ENCODE data around the gene MPDZ. TPM values are rescaled to one million over a fixed set of nuclear protein-coding genes. Genes with fewer than 3 reads are reported as not detected.

MPDZ gene
- total RNA-seq, 1 donor from 2014 or later = 56.3 TPM

DNA sequence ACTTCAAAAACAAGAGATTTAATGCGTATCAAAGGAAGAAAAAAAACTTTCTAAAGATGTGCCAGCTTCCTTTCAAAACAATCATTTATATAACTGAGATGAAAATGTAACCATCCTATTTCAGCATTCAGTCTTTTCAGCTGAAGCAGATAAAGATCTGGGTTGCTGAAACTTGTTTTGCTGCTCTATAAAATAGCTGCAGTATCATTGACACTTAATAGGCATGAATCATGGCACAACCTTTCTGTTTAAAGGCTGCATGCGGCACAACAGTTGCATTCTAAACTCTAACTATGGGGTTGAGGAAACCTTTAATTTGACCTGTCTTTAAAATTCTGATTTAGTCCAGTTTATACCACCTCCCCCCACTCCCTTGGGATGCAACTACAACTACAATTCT lies 196.7 kb downstream of the MPDZ start:
- DNase-seq (ENCODE audit: low read depth, low spot score) = no peak

DNA sequence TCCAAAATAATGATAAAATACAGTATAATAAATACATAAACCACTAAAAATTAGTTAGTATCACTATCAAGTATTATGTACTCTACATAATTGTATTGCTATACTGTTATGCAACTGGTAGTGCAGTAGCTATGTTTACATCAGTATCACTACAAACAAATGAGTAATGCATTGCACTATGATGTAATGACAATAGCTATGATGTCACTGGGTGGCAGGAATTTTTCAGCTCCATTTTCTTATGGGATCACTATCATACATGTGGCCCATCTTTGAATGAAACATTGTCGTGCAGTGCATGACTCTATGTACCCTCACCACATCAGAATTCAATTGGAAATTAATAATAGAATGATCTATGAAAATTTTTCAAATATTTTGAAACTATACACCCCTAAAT lies 201.3 kb downstream of the MPDZ start:
- DNase-seq (ENCODE audit: low read depth, low spot score) = no peak

DNA sequence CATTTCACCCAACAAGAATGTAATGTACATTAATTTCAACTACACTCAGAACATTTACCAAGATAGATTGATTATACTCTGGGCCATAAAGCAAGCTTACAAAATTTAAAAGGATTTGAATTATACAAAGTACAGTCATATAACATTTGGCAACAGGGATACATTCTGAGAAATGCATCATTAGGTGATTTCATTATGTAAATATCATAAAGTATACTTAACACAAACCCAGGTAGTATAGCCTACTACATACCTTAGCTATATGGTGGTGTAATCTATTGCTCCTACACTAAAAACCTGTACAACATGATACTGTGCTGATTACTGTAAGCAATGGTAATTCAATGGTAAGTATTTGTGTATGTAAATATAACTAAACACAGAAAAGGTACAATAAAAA lies 202.9 kb downstream of the MPDZ start:
- DNase-seq (ENCODE audit: low read depth, low spot score) = no peak

- DNase-seq (ENCODE audit: low read depth, low spot score) = no peak
These were observed 207.6 kb downstream of the MPDZ start for GRCh38 chr9:13071921-13072320.

GRCh38 chr9:13070612-13071595 lies 208.6 kb downstream of the MPDZ start:
- DNase-seq (ENCODE audit: low read depth, low spot score) = no peak

GRCh38 chr9:13069498-13069897 lies 210.0 kb downstream of the MPDZ start:
- DNase-seq (ENCODE audit: low read depth, low spot score) = no peak

DNA sequence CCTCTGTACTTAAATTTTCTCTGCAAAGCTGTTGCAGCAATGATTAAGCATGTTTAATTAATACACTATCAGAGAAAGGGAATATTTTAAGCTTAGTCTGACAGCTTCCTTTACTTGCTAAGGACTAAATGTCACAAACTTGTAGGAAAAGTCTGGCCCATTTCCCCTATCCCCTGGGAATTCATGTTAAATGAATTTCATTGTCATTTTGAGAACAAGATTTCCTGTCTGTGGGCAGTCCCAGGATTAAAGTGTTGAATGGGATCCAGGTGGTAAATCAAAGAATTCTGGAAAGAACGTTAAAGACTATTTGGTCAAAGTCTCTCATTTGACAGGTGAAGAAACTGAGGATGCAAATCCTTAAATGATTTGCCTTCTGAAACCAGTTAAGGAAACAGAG lies 214.8 kb downstream of the MPDZ start:
- no peak for DNase-seq (ENCODE audit: low read depth, low spot score)

GRCh38 chr9:13063880-13064459 lies 215.5 kb downstream of the MPDZ start:
- DNase-seq (ENCODE audit: low read depth, low spot score) = no peak

GRCh38 chr9:13061390-13061789 lies 218.1 kb downstream of the MPDZ start:
- no peak for DNase-seq (ENCODE audit: low read depth, low spot score)

Measured in pulmonary artery endothelial cell (primary cell).